NCI-H1930 (cell line): ENCODE data around the gene FBN2.
"Not testable (repeated sequence)": the region's sequence is repeated elsewhere in the genome, so short reads cannot be mapped to it uniquely, and the experiment has no call there.

Experiments
- DNase-seq, 2 experiments: peaks; one replicate each; lab custom pipeline; 2025; lab: John Stamatoyannopoulos, UW

Gene FBN2

GRCh38 chr5:128357226-128357625, 180.8 kb downstream of the FBN2 start:
- no peak for DNase-seq

- DNase-seq = no peak
These were observed 182.1 kb downstream of the FBN2 start for GRCh38 chr5:128355961-128356360.

GRCh38 chr5:128353441-128354107, 184.5 kb downstream of the FBN2 start:
- DNase-seq = no peak

- no peak for DNase-seq
These were observed 187.3 kb downstream of the FBN2 start for GRCh38 chr5:128350705-128351104.

- peak; percentile 14 to 17 for DNase-seq
These were observed 188.8 kb downstream of the FBN2 start for GRCh38 chr5:128349044-128349858.

DNA sequence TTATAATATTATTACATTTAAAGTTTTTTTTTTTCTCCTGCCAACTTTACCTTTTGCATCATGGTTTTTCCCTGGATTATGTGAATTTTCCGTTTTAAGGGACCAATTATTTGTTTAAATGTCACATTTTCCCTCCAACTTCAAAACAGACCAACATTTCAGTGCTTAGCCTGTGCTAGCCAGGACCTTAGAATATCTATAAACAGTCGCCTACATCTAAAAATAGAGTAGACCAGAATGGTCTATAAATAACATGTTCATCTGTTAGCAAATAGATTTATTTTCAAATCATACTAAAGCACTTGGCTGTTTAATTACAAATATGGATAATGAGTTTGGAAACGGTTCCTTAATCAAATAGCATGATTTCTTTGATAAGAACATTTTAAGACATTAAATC, 192.0 kb downstream of the FBN2 start:
- no peak for DNase-seq

- DNase-seq = no peak
These were observed 192.8 kb downstream of the FBN2 start for GRCh38 chr5:128345247-128345646.

DNA sequence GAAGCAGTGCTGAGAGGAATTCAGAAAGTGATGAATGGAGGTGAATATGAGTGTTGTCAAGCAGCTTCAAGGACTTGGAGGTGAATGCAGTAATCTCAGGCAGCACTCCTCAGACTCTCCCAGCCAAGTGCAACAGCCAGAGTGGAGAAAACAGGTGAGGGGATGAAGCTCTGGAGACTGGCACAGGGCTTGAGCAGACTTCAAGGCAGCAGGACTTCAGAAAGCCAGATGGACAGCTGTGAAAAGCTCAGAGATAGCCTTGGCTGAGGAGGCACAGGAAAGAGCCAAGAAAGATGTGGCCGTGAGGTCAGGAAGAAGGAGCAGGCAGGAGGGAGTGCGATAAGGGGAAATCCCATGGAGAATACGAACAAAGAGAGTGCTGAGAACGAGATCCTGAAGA, 194.9 kb downstream of the FBN2 start:
- DNase-seq = no peak

DNA sequence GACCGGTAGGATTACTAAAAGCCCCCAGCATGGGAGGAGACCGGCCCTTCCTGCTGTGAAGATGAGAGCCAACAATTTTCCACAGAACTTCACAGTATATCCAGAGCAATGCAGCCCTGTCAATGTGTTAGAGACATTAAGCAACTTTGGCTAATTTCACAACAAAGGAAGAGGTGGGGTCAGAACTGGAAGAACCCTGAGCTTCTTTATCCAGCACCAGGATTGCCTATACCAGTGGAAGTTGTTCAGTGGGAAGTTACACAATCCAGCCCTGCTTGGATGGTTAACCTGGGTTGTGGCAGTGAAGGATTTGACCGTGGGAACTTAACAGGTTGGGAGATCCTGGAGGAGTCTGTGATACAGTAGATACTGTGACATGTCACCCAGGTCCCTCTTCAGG, 197.0 kb downstream of the FBN2 start:
- no peak for DNase-seq

GRCh38 chr5:128340648-128341047, 197.4 kb downstream of the FBN2 start:
- no peak for DNase-seq

- no peak for DNase-seq
These were observed 198.5 kb downstream of the FBN2 start for GRCh38 chr5:128339585-128339984.

- no peak for DNase-seq
These were observed 199.4 kb downstream of the FBN2 start for GRCh38 chr5:128338649-128339048.

- DNase-seq = no peak
These were observed 202.7 kb downstream of the FBN2 start for GRCh38 chr5:128335339-128335738.

DNA sequence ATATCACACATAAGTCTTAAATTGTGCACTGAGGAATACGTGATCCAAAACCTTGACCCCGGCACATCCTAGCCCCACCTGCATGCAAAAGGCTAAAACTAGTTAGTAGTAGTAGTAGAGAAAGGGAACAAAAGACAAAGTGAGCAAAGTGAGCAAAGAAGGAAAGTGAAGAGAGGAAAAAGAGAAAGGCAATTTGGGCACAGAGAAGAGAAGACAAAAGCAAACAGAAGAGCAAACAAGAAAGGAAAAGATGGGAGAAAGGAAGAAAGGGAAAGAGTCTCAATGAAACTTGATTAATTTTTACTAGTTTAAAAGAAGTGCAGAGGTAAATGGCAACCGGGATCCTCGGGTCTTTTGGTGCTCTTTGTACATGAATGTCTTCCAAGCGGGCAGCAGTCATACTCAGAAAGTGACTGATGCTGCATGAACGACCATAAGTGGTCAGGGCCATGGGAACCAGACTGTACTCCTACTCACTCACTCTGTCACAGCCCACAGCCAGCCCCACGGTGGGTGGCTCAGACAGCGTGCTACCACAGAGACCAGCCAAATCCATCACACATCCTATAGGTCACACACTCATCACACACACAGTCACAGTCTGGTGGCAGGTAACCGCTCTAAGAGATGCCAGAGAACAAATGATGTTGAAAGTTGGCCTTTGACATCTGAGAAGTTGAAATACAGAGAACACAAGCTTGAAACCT, 203.9 kb downstream of the FBN2 start:
- DNase-seq = no peak

DNA sequence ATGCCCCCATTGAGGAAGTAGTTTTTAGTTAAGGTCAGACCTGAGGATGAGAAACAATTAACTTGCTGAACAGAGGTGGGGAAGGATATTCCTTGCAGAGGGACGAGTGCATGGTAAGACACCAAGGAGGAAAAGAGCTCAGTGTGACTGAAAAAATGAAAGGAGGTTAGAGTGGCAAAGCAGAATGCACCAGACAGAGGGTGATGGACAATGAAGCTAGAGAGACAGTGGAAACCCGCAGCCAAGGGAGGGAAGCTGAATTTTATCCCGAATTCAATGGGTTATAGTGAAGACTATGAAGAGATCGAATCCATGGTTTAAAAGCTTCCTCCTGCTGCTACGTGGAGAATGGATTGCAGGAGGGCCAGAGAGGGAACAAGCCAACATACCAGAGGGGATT, 206.8 kb downstream of the FBN2 start:
- DNase-seq = no peak

DNA sequence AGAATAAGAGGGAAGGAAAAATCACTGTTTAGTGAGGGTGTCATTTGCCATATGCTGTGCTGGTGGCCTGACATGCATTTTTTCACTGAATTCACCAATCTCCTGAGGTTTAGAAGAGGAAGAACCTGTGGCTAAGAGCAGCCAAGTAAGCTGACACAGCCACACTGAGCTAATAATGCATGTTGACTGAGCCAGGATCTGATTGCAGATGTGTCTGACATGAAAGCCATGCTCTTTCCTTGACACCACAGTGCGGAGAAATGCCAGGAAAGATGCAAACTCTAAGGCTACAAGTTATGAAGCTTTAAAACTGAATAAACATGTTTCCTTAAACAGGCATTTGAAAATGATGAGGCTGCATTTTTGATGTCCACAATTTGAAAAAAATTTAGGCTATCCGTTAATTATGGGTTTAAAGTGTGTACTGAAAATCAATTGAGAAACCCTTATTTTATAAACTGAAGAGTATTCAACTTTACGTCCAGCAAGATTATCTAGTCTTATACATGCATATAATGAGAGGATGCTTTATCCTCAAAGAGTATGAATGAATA, 208.6 kb downstream of the FBN2 start:
- DNase-seq = no peak

DNA sequence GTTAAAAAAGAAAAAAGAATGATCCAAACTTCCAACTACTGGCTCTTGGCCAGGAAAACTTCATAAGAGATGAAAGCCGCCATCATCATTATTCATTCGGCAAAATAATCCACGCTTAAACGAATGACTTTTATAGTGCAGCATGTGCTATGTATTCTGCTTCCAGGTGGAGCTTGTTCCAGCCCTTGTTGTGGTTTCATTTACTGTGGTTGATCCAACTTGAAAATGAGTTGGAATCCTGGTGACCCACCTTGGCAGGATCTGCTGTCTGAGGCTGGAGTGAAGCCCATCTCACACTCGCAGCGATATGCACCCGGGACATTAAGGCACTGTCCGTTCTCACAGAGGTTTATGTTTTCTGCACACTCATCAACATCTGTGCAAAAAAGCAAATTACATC, 209.6 kb downstream of the FBN2 start:
- no peak for DNase-seq

GRCh38 chr5:128328007-128328406, 210.0 kb downstream of the FBN2 start:
- DNase-seq = no peak

- not testable (repeated sequence) for DNase-seq
These were observed 216.6 kb downstream of the FBN2 start for GRCh38 chr5:128321418-128321817.

GRCh38 chr5:128318691-128319090, 219.4 kb downstream of the FBN2 start:
- DNase-seq = no peak

DNA sequence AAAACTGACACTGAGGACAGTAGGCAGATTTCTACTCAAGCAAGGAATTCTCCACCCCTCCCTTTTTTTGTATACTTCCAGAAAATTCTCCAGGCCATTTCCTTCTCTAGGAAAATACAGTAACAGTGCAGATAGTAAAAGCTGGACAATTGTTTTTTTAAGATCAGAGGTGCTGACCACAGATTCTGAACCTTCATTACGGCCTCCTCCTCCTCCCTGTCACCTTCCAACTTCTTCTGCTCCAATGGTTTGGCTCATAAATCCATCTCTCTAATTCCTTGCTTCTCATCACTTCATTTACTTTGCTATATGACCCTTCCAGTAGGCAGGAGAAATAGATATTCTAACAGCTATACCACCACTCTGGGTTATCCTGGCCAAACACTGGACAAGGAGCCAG, 220.6 kb downstream of the FBN2 start:
- no peak for DNase-seq

DNA sequence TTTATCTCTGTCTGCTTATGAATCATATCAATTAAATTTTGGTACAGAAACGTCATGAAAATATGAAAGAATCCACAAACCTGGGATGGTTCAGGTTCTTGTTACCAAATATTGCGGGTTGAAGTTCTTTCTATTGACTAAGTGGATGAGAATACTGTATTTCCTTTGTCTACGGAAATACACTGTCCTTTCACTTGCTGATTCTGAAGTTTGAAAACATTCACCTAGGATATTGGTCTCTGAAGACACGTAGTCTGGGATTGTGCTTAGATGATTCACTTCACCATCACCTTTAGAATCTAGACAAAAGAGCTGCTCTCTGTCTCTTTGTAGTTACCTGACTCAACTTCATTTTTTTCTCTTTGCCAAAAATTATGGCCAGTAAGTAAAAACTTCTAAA, 222.4 kb downstream of the FBN2 start:
- DNase-seq = no peak

DNA sequence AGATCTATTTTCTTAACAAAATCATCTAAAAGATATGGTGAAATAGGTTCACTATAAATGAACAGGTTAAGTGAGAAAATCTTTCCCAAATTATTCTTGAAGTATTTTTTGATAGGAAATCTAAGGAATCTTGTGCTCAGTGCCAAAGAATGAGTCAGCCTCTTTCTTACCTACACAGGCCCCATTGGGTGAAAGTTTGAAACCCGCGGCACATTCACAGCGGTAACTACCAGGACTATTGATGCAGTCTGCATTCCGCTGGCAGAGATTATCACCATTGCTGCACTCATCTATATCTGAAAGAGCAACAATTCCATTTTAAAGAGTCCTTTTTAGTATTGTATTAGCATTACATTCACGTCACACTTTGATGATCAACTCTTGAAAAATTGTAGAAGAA, 232.7 kb downstream of the FBN2 start:
- no peak for DNase-seq
